Kidney (tissue), 14 donors: Measurements from ENCODE around the gene RAB6B. TPM values are rescaled to one million over a fixed set of nuclear protein-coding genes. Genes with fewer than 3 reads are reported as not detected.

Experiments
- DNase-seq, 5 donors: peaks; one replicate each; pipeline ENCODE4 v3.0.0-alpha.2; 2013 to 2020
- FAIRE-seq: peaks from 2 replicates; lab custom pipeline; 2012; peaks lifted over from hg19 to GRCh38; lab: Jason Lieb, UNC
- H3K27ac ChIP-seq, 2 donors: one replicate each; pipeline ENCODE4 v1.7.0; 2013; ENCODE audit warnings: low read depth in 2 of 2, low read length in 2 of 2, inconsistent platforms in 1 of 2
- H3K27me3 ChIP-seq: one replicate; pipeline ENCODE4 v1.7.1; 2013; ENCODE audit warnings: low read length, inconsistent platforms; ENCODE audit not compliant: control insufficient read depth, insufficient read depth
- H3K36me3 ChIP-seq, 3 donors: one replicate each; pipeline versions ENCODE4 v1.7.0 to v1.7.1; 2013; ENCODE audit warnings: low read length in 3 of 3, control low read depth in 1 of 3, inconsistent platforms in 1 of 3; ENCODE audit not compliant: insufficient read depth in 3 of 3, control insufficient read depth in 2 of 3
- H3K4me1 ChIP-seq, 3 donors: one replicate each; pipeline versions ENCODE4 v1.7.0 to v1.7.1; 2013; ENCODE audit warnings: low read length in 3 of 3, inconsistent platforms in 1 of 3, low read depth in 1 of 3; ENCODE audit not compliant: control insufficient read depth in 2 of 3, insufficient read depth in 2 of 3
- H3K4me3 ChIP-seq, 3 donors: one replicate each; pipeline versions ENCODE4 v1.7.0 to v1.8.1; 2013; ENCODE audit warnings: low read length in 3 of 3, control low read depth in 1 of 3, inconsistent platforms in 1 of 3
- H3K9ac ChIP-seq, 3 donors: one replicate each; pipeline versions ENCODE4 v1.7.0 to v1.7.1; 2013; ENCODE audit warnings: low read length in 3 of 3, control low read depth in 1 of 3, inconsistent platforms in 1 of 3
- H3K9me3 ChIP-seq, 3 donors: one replicate each; pipeline versions ENCODE4 v1.7.0 to v1.7.1; 2013; ENCODE audit warnings: low read length in 3 of 3, control low read depth in 1 of 3, inconsistent platforms in 1 of 3; ENCODE audit not compliant: control insufficient read depth in 2 of 3, insufficient read depth in 1 of 3
- intact Hi-C: fragments of 100-400 bp; cut with DNase I; formaldehyde crosslinking; loops from one replicate; pipeline ENCODE4 v1.11.1; 2022
- polyA plus RNA-seq: library from polyadenylated mRNA; stranded (reverse); fragments of 350-450 nt; fragmentation: Illumina TruSeq; extraction: RNeasy Lipid Tissue Mini Kit (QIAGEN cat#74804); gene quantifications from one replicate; pipeline ENCODE4 v1.2.3, GENCODE V29; 2014; ENCODE audit warnings: low read depth, low replicate concordance; ENCODE audit not compliant: insufficient read depth
- total RNA-seq: library from RNA; stranded (reverse); fragmentation: NEBNext Ultra II Directional; extraction: Animal tissue kit (Norgen Biotek cat#: 25700); gene quantifications from one replicate; pipeline ENCODE4 v1.2.1, GENCODE V29; 2021
- TF ChIP-seq, protein P1 (sequence below): IDR thresholded peaks from 3 replicates; pipeline ENCODE4 v1.5.1; 2012; ENCODE audit warnings: mild to moderate bottlenecking, moderate library complexity, borderline replicate concordance; ENCODE audit not compliant: insufficient read depth; ENCODE audit errors: extremely low read depth
- donor health status: control.
- donor health status: control.
- donor health status: control.
- donor health status: control.
- donor health status: control.
- donor health status: DM: yes; HTN: yes; CAD: no.
- donor health status: Normal renal cell carcinoma (clear cell type).

Gene RAB6B
- total and polyA plus RNA-seq, 2 donors from 2014 or later: 6.6 to 17.7 TPM

DNA sequence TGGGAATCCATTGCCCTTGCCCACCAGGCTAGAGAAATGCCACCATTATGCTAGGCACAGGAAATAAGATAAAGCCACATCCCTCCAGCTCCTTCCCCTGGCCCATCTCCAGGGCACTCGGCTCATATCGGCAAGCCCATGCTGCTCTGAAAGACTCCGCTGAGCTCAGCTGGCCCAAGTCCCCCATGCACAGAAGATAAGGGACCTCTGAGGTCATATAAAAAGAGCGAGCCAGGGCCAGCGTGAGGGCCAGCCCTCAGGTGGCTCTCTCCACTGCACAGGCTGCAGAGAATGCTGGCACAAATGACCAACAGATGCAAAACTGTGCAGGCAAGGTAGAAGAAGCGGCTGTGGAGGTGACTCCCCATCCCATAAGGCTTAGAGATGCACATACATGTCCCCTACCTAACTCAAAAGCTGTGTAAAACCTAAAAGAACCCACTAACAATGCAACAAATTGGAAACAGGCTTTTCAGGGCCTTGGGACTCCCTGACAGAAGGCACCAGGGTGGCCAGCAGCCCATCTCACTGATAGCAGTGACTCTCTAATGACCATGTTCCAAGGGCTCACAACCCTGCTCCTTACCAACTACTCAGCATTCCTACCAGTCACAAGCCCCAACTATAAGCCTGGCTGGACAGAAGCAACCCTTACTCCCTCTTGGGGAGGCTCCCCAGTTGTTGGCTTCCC is 3.0 kb downstream of the RAB6B start:
- H3K27me3 ChIP-seq: no peaks in the 10 kb centered on the region
- no peak overlapping the region for H3K9ac ChIP-seq
- no peak overlapping the region for H3K4me3 ChIP-seq
- peaks cover 0 to 10% (median 0%) of the 10 kb centered on the region in 3 donors for H3K4me1 ChIP-seq
- intact Hi-C loops: no loop called here
- no peak overlapping the region for H3K27ac ChIP-seq
- no peaks in the 10 kb centered on the region for H3K36me3 ChIP-seq
- no peaks in the 10 kb centered on the region for H3K9me3 ChIP-seq
- FAIRE-seq (no peak), DNase-seq (peak in 1 of 5 donors; percentile 32)
- TF ChIP-seq, protein P1, sequence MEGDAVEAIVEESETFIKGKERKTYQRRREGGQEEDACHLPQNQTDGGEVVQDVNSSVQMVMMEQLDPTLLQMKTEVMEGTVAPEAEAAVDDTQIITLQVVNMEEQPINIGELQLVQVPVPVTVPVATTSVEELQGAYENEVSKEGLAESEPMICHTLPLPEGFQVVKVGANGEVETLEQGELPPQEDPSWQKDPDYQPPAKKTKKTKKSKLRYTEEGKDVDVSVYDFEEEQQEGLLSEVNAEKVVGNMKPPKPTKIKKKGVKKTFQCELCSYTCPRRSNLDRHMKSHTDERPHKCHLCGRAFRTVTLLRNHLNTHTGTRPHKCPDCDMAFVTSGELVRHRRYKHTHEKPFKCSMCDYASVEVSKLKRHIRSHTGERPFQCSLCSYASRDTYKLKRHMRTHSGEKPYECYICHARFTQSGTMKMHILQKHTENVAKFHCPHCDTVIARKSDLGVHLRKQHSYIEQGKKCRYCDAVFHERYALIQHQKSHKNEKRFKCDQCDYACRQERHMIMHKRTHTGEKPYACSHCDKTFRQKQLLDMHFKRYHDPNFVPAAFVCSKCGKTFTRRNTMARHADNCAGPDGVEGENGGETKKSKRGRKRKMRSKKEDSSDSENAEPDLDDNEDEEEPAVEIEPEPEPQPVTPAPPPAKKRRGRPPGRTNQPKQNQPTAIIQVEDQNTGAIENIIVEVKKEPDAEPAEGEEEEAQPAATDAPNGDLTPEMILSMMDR: no peak

DNA sequence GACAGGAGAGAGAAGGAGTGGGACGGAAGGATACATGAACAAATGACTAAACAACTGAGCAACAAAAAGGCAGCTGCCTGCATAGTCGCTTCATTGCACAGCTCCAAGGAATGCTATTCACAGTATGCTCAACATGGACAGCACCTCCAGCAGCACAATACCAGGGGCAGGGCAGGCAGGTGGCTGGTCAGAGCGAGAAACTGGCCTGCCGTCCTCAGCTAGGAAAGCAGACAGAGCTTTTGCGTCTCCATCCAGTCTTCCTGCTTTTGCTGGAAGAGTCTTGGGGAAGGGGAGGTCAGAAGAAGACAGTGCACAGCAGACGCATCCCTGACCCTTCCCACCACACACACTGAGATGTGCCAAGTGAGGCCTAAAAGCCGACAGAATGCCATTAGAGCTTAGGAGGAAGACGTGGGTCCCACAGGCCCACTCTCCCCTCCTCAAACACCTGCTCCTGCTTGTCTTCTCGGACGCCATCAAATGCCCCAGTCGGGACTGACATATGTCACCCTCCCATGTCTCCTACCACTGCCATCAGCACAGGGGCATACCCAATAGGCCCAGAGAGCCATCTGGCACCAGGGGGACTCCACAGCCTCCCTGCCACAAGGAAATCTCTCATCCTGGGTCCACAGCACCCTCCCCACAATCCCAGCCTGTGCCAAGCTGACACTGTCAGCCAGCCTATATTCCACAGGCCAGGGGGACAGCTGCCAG is 3.9 kb downstream of the RAB6B start:
- no peak overlapping the region for H3K9ac ChIP-seq
- no peak overlapping the region for H3K4me3 ChIP-seq
- DNase-seq: peak in 1 of 5 donors; percentile 15
- no peaks in the 10 kb centered on the region for H3K9me3 ChIP-seq
- no peak for FAIRE-seq
- intact Hi-C loops: no loop called here
- H3K36me3 ChIP-seq: no peaks in the 10 kb centered on the region
- H3K27me3 ChIP-seq: no peaks in the 10 kb centered on the region
- H3K27ac ChIP-seq: no peak overlapping the region
- TF ChIP-seq, protein P1: no peak
- peaks cover 0 to 10% (median 0%) of the 10 kb centered on the region in 3 donors for H3K4me1 ChIP-seq

DNA sequence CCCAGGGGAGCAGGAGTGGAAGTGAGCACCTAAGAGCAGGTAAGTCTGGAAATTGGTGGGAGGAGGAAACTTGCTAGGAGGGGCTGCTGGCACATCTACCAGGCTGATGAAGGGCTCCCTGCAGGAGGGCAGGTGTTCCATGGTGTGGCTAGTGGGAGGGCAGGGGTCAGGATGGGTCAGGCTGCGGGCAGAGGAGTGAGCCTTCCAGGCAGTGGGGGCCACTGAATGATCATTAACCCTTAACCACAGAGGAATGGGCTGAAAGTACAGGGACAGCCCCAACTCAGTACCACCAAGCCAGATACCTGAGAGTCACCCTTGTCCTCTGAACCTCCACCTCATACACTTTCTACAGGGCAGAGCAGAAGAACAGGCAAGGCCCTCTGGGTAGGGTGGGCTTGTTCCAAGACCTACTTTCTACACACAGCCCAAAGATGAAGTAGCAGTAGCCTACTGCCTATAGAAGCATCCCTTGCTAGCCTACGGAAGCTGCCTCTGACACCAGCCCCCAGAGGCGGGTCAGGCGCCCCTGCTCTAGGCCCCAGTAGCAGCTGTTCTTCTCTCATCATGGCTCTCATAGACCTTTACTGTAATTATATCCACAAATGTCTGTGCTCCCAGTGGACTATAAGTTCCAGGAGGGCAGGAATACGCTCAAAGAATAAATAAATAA is 4.6 kb downstream of the RAB6B start:
- TF ChIP-seq, protein P1: no peak
- no peaks in the 10 kb centered on the region for H3K36me3 ChIP-seq
- H3K27me3 ChIP-seq: no peaks in the 10 kb centered on the region
- intact Hi-C loops: no loop called here
- no peaks in the 10 kb centered on the region for H3K9me3 ChIP-seq
- H3K4me3 ChIP-seq: no peak overlapping the region
- DNase-seq (peak in 1 of 5 donors; percentile 48), FAIRE-seq (no peak)
- H3K9ac ChIP-seq: no peak overlapping the region
- no peak overlapping the region for H3K27ac ChIP-seq
- H3K4me1 ChIP-seq: peaks cover 0 to 7% (median 0%) of the 10 kb centered on the region in 3 donors
